Heart left ventricle (tissue), 13 donors: ENCODE measurements around the gene NDUFAF3.

Experiments
- CTCF ChIP-seq, 12 donors: fragments of 200-600 bp; sonication (generic) in 4 of 12; IDR thresholded peaks; one replicate each; pipeline versions ENCODE4 v1.5.0 to v1.8.0; 2018 to 2022; ENCODE audit warnings: antibody characterized with exemption in 12 of 12, mild to moderate bottlenecking in 5 of 12
- POLR2A ChIP-seq, 2 donors: fragments of 450-650 bp; IDR thresholded peaks; one replicate each; pipeline ENCODE4 v1.6.1; 2017; ENCODE audit warnings: antibody characterized with exemption in 2 of 2, mild to moderate bottlenecking in 2 of 2, moderate library complexity in 2 of 2
- donor health status: ischemic (EF 13 %, LVEDD 7.1; RV severe dilation, severe dysfunction).
- donor health status: DM: no; HTN: yes; CAD: no.
- donor health status: DM: no; HTN: no; CAD: no.
- donor health status: ischemic (EF 25% LVEDD 6.9; RV normal size, moderate dysfunction).
- donor health status: ischemic (EF 25% LVEDD 5.7; RV mildly dilated, moderate dysfunction).
- donor health status: ischemic (EF 35%, LVEDD 5.7; RV mildly dilated, moderate dysfunction).
- donor health status: nonischemic (EF 11% LVEDD 7.7; RV severe dilation, severe dysfunction).
- donor health status: DM: yes; HTN: yes; CAD: no.
- donor health status: PGD.
- donor health status: ischemic (EF 29% LVEDD 5.4; RV normal size, mild dysfunction).
- donor health status: nonischemic (EF 23%, LVEDD 6.1; RV moderate dilation, normal function).

- no peak for TF ChIP-seq CTCF (IDR thresholded peaks at IDR 0.05)
- no peak for TF ChIP-seq POLR2A (IDR thresholded peaks at IDR 0.05)
Measured at GRCh38 chr3:49022688-49023171, 809 bp downstream of the NDUFAF3 start.
